Common myeloid progenitor, CD34-positive (primary cell): ENCODE data around the gene EXOC6B.

Experiments
- CTCF ChIA-PET: fragments of 350-600 bp; sonication (Branson Sonifier 250); formaldehyde crosslinking; loops from one replicate; lab custom pipeline; 2021; ENCODE audit warnings: antibody characterized with exemption; lab: Charles Lee
- POLR2A ChIA-PET: fragments of 350-600 bp; sonication (Branson Sonifier 250); formaldehyde crosslinking; loops from one replicate; lab custom pipeline; 2021; ENCODE audit warnings: antibody characterized with exemption; lab: Charles Lee
- DNase-seq, 3 donors: peaks; one replicate each; pipeline versions ENCODE4 v3.0.0 to v3.0.0-alpha.2; 2013
- H3K27ac ChIP-seq, 2 experiments: 1 replicate in 1 of 2; 2 replicates in 1 of 2; pipeline ENCODE4 v1.7.0; 2013; ENCODE audit warnings: inconsistent platforms in 2 of 2, low read length in 2 of 2, mild to moderate bottlenecking in 2 of 2, low read depth in 1 of 2, moderate library complexity in 1 of 2; ENCODE audit not compliant: severe bottlenecking in 2 of 2, insufficient read depth in 1 of 2, poor library complexity in 1 of 2
- H3K27me3 ChIP-seq, 5 experiments: replicated peaks in 2 of 5; 1 replicate in 3 of 5; 2 replicates in 2 of 5; pipeline versions ENCODE4 v1.6.1 to v1.7.0; 2013; ENCODE audit warnings: low read length in 4 of 5, mild to moderate bottlenecking in 2 of 5, moderate library complexity in 2 of 5, inconsistent platforms in 1 of 5; ENCODE audit not compliant: insufficient read depth in 5 of 5, control insufficient read depth in 4 of 5
- H3K36me3 ChIP-seq, 4 experiments: 1 replicate in 2 of 4; 2 replicates in 2 of 4; pipeline versions ENCODE4 v1.6.1 to v1.7.0; 2013; ENCODE audit warnings: low read length in 3 of 4, control low read depth in 1 of 4, mild to moderate bottlenecking in 1 of 4; ENCODE audit not compliant: control insufficient read depth in 4 of 4, insufficient read depth in 4 of 4
- H3K4me1 ChIP-seq, 4 experiments: 1 replicate in 3 of 4; 2 replicates in 1 of 4; pipeline versions ENCODE4 v1.6.1 to v1.7.1; 2013; ENCODE audit warnings: low read length in 3 of 4, mild to moderate bottlenecking in 3 of 4, control low read depth in 1 of 4, inconsistent platforms in 1 of 4, moderate library complexity in 1 of 4; ENCODE audit not compliant: control insufficient read depth in 4 of 4, insufficient read depth in 4 of 4; ENCODE audit errors: control extremely low read depth in 1 of 4
- H3K4me3 ChIP-seq, 7 experiments: 1 replicate in 4 of 7; 2 replicates in 3 of 7; pipeline versions ENCODE4 v1.5.1 to v1.7.0; 2013; ENCODE audit warnings: mild to moderate bottlenecking in 7 of 7, low read length in 6 of 7, moderate library complexity in 6 of 7, inconsistent platforms in 2 of 7, low read depth in 2 of 7, control low read depth in 1 of 7; ENCODE audit not compliant: insufficient read depth in 4 of 7, control insufficient read depth in 1 of 7; ENCODE audit errors: extremely low read depth in 1 of 7
- H3K9me3 ChIP-seq, 5 experiments: 1 replicate in 4 of 5; 2 replicates in 1 of 5; pipeline versions ENCODE4 v1.6.1 to v1.7.1; 2013; ENCODE audit warnings: low read length in 4 of 5, mild to moderate bottlenecking in 2 of 5, inconsistent platforms in 1 of 5, low read depth in 1 of 5, moderate library complexity in 1 of 5; ENCODE audit not compliant: control insufficient read depth in 4 of 5, insufficient read depth in 2 of 5; ENCODE audit errors: control extremely low read depth in 1 of 5
- WGBS: methylation state at CpG from one replicate; pipeline ENCODE4 v1.1.5; 2013; ENCODE audit not compliant: insufficient coverage; 5-methylcytosine and 5-hydroxymethylcytosine counted together

Gene EXOC6B

DNA sequence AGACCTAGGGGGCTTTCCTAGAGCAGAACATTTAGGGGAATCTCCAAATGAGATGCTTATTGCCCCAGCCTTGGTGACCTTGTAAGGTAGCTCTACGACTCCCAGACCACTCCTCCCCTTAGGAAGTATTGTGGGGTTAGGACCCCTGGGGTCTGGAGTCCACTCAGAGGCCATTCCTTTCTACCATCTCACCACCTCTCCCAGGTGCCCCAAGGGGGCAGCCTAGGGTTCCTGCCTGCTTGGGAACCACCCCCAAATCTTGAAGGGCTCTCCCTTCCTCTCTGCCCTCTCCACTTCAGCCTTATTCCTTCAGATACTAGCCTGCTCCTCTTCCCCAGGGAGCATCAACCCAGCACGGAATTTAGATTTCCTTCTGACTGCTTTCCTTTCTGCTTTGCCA is 17.5 kb upstream of the EXOC6B start:
- CTCF ChIA-PET, result interaction anchor here (1.4 kb wide), 1 partner anchor 16 kb away, joined by 3 read pairs; no protein-coding TSS in a partner anchor
- 83% methylated on average over 1 of the region's 2 CpGs for WGBS

DNA sequence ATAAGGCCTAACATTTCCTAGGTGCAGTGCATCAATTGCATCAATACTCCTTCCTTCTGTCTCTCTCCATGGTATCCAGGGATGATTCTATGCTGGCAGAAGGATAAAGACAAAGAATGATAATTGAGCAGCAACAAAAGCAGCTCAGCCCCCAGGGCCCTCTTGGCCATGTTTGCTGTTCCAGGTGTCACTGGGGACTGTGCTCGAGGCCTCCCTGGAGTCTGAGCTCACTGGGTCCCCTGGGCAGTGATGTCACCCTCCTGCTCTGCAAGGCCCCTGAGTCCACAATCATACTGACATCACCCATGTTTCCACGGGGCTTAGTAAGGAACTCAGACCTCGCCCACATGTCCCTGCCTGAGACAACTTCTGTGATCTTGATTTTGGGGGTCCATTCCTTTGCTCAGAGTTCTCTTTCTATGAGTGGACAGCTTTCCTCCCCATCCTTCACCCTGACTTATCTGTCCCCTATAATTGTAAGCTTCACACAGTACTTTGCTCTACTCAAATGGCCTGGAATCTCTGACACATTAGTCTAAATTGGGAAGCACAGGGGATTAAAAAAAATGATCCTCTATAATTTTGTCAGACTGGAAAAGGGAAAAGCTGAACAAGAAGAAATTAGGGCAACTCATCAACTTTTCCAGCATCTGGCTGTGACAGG is 15.8 kb upstream of the EXOC6B start:
- DNase-seq, result no peak
- Histone ChIP-seq H3K27ac (no peak overlapping the region), H3K36me3 (no peaks in the 10 kb centered on the region), H3K4me3 (no peak overlapping the region), H3K27me3 (peaks cover 0 to 4% (median 0%) of the 10 kb centered on the region in 5 experiments), H3K4me1 (peaks cover 0 to 2% (median 0%) of the 10 kb centered on the region in 4 experiments), H3K9me3 (peaks cover 0 to 2% (median 0%) of the 10 kb centered on the region in 5 experiments)
- CTCF ChIA-PET, result interaction anchor here (0.9 to 1.0 kb wide), 2 partner anchors 18 to 21 kb away, joined by 3 read pairs; no protein-coding TSS in a partner anchor
- POLR2A ChIA-PET, result no interaction called here
- 100% methylated on average over 3 of the region's 3 CpGs for WGBS

More for the DNA sequence above, 17.5 kb upstream of the EXOC6B start:
- Histone ChIP-seq H3K9me3 (peaks cover 0 to 2% (median 0%) of the 10 kb centered on the region in 5 experiments), H3K27me3 (peaks cover 0 to 4% (median 0%) of the 10 kb centered on the region in 5 experiments), H3K4me1 (peaks cover 0 to 4% (median 0%) of the 10 kb centered on the region in 4 experiments), H3K27ac (no peak overlapping the region), H3K36me3 (no peaks in the 10 kb centered on the region), H3K4me3 (no peak overlapping the region)
- POLR2A ChIA-PET, result no interaction called here
- DNase-seq, result no peak

DNA sequence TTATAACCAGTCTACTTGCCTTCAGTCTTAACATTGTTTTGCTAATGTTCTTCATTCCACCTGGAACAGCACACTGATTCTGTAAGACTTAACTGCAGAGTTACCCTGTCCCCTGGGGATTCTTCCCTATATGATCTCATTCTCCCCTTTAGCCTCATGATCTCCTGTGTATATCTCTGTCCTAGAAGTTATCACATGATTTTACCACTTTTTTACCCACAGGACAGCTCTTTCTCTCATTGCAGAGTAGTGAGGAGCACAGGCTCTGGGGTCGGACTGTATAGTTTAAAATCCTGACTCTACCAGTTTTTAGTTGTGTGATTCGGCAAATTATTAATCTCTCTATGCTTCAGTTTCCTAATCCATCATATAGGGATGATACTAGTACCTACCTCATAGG is 14.2 kb upstream of the EXOC6B start:
- ChIA-PET POLR2A (no interaction called here), CTCF (no interaction called here)
- WGBS, result no CpG with 5 or more reads among the region's 2 CpGs

DNA sequence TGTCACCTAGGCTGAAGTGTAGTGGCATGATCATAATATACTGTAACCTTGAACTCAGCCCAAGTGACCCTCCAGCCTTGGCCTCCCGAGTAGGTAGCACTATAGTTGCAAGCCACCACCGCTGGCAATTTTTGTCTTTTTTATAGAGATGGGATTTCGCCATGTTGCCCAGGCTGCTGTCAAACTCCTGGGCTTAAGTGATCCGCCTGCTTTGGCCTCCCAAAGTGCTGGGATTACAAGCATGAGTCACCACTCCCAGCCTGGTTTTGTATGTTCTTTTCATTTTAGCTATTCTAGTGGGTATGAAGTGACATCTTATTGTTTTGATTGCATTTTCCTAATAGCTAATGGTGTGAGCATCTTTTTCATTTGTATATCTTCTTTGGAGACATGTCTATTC is 11.3 kb upstream of the EXOC6B start:
- peaks cover 0 to 6% (median 2%) of the 10 kb centered on the region in 4 experiments for H3K4me1 ChIP-seq
- H3K9me3 ChIP-seq, result peaks cover 0 to 2% (median 0%) of the 10 kb centered on the region in 5 experiments
- H3K4me3 ChIP-seq, result no peak overlapping the region
- peaks cover 0 to 8% (median 0%) of the 10 kb centered on the region in 5 experiments for H3K27me3 ChIP-seq
- CTCF ChIA-PET, result interaction anchor here (1.9 to 2.5 kb wide), 2 partner anchors 23 to 24 kb away, joined by 6 to 10 read pairs; no protein-coding TSS in a partner anchor
- WGBS, result 89% methylated on average over 3 of the region's 4 CpGs
- H3K27ac ChIP-seq, result no peak overlapping the region
- no peaks in the 10 kb centered on the region for H3K36me3 ChIP-seq
- POLR2A ChIA-PET, result interaction anchor here (0.6 kb wide), 1 partner anchor 91 kb away, joined by 3 read pairs; no protein-coding TSS in a partner anchor
- no peak for DNase-seq

More for the DNA sequence above, 14.2 kb upstream of the EXOC6B start:
- DNase-seq, result no peak
- no peak overlapping the region for H3K4me3 ChIP-seq
- no peaks in the 10 kb centered on the region for H3K4me1 ChIP-seq
- H3K27me3 ChIP-seq, result peaks cover 0 to 4% (median 0%) of the 10 kb centered on the region in 5 experiments
- no peak overlapping the region for H3K27ac ChIP-seq
- peaks cover 0 to 2% (median 0%) of the 10 kb centered on the region in 5 experiments for H3K9me3 ChIP-seq
- H3K36me3 ChIP-seq, result no peaks in the 10 kb centered on the region

DNA sequence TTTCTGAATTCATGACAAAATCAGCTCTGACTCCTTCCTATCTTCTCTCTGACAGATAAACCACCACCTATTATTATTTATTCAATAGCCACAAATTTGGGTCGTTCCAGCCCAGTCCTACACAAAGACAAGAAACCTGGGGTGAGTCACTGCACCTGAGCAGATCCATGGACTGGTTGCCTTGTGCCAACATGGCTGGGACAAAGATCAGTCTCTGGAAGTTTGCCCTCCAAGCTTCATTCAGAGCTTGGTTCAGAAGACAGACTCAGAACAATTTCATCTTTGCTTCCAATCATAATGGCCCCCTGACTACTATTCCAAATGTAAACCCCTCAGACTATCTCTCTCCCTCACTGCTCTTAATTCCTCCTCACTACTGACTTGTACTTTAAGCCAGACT is 9.6 kb upstream of the EXOC6B start:
- 100% methylated on average over 1 of the region's 1 CpG for WGBS
- no peak overlapping the region for H3K27ac ChIP-seq
- peaks cover 0 to 6% (median 2%) of the 10 kb centered on the region in 4 experiments for H3K4me1 ChIP-seq
- no peak overlapping the region for H3K4me3 ChIP-seq
- no peaks in the 10 kb centered on the region for H3K36me3 ChIP-seq
- DNase-seq, result no peak
- CTCF ChIA-PET, result interaction anchor here (0.9 to 1.9 kb wide), 3 partner anchors 24 to 28 kb away, joined by 4 to 10 read pairs (median 8); no protein-coding TSS in a partner anchor
- POLR2A ChIA-PET, result no interaction called here
- peaks cover 0 to 6% (median 0%) of the 10 kb centered on the region in 5 experiments for H3K27me3 ChIP-seq
- H3K9me3 ChIP-seq, result peaks cover 0 to 2% (median 0%) of the 10 kb centered on the region in 5 experiments

DNA sequence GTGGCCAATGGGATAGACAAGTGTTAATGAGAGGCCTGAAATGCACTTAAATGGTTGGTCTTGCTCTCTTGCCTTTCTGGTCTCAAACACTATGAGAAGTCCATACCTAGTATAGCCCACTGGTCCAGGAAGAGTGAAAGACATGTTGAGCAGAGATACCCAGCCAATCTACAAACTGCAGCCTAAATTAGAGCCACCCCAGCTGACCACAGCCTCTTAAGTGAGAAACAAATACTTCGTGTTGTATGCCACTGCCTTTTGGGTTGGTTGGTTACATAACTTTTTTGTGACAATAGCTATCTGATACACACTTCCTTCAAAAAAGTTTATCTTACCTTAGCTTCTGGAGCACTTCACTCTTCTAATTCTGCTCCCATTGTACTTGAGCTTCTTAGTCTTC is 8.8 kb upstream of the EXOC6B start:
- no peaks in the 10 kb centered on the region for H3K9me3 ChIP-seq
- no peak overlapping the region for H3K4me3 ChIP-seq
- CTCF ChIA-PET, result interaction anchor here (0.6 to 1.9 kb wide), 3 partner anchors 25 to 71 kb away, joined by 3 to 8 read pairs (median 4); no protein-coding TSS in a partner anchor
- no peak overlapping the region for H3K27ac ChIP-seq
- POLR2A ChIA-PET, result no interaction called here
- peaks cover 0 to 6% (median 0%) of the 10 kb centered on the region in 5 experiments for H3K27me3 ChIP-seq
- peak; percentile 50 to 85 (median 69) for DNase-seq
- WGBS, result 60% methylated on average over 1 of the region's 1 CpG
- H3K4me1 ChIP-seq, result peaks cover 0 to 6% (median 2%) of the 10 kb centered on the region in 4 experiments
- H3K36me3 ChIP-seq, result no peaks in the 10 kb centered on the region
